IPS-15b (cell line): ENCODE measurements around the gene OR7C2.
A peak's percentile ranks its signal among the peaks of the same experiment; 100 is the strongest.

Source experiments
- H3K27me3 ChIP-seq: one replicate; pipeline ENCODE4 v1.6.1; 2013; ENCODE audit warnings: low read length; ENCODE audit not compliant: control insufficient read depth, insufficient read depth
- H3K36me3 ChIP-seq: one replicate; pipeline ENCODE4 v1.6.1; 2013; ENCODE audit warnings: low read length; ENCODE audit not compliant: control insufficient read depth, insufficient read depth
- H3K4me1 ChIP-seq: one replicate; pipeline ENCODE4 v1.6.1; 2013; ENCODE audit warnings: mild to moderate bottlenecking, low read length; ENCODE audit not compliant: control insufficient read depth, insufficient read depth
- H3K4me3 ChIP-seq: one replicate; pipeline ENCODE4 v1.5.1; 2013; ENCODE audit warnings: low read depth, low read length
- H3K9ac ChIP-seq: one replicate; pipeline ENCODE4 v1.6.1; 2013; ENCODE audit warnings: low read depth, mild to moderate bottlenecking, low read length
- H3K9me3 ChIP-seq: one replicate; pipeline ENCODE4 v1.6.1; 2013; ENCODE audit warnings: mild to moderate bottlenecking, low read length; ENCODE audit not compliant: control insufficient read depth, insufficient read depth

Gene OR7C2

DNA sequence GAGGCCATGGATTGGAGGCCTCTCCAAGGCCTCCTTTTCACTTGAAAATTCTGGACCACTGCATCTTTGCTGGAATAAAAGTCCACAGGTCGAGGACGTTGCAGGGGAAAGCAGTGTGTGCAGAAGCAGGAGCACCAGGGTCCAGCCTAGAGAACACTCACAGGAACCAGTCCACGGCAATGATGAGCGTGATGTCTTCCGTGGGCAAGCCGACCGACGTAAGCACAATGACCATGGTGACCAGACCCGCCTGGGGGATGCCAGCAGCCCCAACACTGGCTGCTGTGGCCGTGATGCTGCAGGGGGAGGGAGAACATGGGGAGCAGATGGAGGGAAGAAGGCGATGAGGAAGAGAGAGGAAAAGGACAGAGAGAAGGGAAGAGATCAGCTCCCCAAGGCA, 11.5 kb downstream of the OR7C2 start:
- Histone ChIP-seq H3K27me3 (peaks cover 2% of the 10 kb centered on the region), H3K9ac (no peak overlapping the region), H3K9me3 (no peaks in the 10 kb centered on the region), H3K4me1 (no peaks in the 10 kb centered on the region), H3K36me3 (no peaks in the 10 kb centered on the region), H3K4me3 (no peak overlapping the region)

- no peak overlapping the region for H3K9ac ChIP-seq
- H3K4me3 ChIP-seq, result peak overlapping the region; percentile 9
- H3K4me1 ChIP-seq, result no peaks in the 10 kb centered on the region
- H3K27me3 ChIP-seq, result peaks cover 2% of the 10 kb centered on the region
- peaks cover under 1% of the 10 kb centered on the region for H3K9me3 ChIP-seq
- no peaks in the 10 kb centered on the region for H3K36me3 ChIP-seq
Measured at GRCh38 chr19:14954071-14954655, 12.9 kb downstream of the OR7C2 start.

GRCh38 chr19:14957464-14957863, 16.2 kb downstream of the OR7C2 start:
- Histone ChIP-seq H3K9ac (no peak overlapping the region), H3K27me3 (peaks cover 2% of the 10 kb centered on the region), H3K9me3 (peaks cover 8% of the 10 kb centered on the region), H3K36me3 (no peaks in the 10 kb centered on the region), H3K4me1 (no peaks in the 10 kb centered on the region), H3K4me3 (no peak overlapping the region)

GRCh38 chr19:14959263-14959662, 18.0 kb downstream of the OR7C2 start:
- Histone ChIP-seq H3K9me3 (peaks cover 8% of the 10 kb centered on the region), H3K4me1 (no peaks in the 10 kb centered on the region), H3K4me3 (no peak overlapping the region), H3K27me3 (no peaks in the 10 kb centered on the region), H3K9ac (no peak overlapping the region), H3K36me3 (no peaks in the 10 kb centered on the region)

DNA sequence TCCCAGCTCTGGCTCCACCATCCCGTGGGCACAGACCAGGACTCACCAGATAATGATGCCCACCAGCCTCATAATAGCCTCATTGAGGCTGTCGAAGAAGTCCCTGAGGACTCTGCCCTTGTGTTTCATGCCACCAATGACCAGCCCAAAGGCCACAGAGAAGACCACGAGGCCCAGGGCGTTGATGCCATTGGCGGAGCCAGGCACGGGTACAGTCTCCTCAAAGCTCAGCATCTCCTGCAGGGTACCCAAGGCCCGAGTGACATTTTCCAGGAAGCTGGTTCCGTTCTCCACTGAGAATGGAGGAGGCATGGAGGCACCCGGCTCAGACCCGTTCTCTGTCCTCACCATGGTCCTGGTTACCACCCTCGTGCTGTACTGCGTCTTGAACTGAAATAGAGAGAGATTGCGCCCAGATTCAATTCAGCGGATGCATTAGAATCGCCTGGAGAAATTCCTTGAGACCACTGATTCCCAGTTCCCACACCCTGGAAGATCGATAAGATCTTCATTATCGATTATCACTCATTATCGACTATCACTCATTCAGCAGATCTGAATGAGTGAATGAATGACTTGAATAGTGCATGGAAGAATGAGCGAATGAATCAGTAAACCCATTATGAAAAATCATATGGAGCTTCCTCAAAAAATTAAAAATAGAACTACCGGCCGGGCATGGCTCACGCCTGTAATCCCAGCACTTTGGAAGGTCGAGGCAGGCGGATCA, 20.8 kb downstream of the OR7C2 start:
- H3K4me1 ChIP-seq, result no peaks in the 10 kb centered on the region
- H3K36me3 ChIP-seq, result no peaks in the 10 kb centered on the region
- no peak overlapping the region for H3K4me3 ChIP-seq
- H3K27me3 ChIP-seq, result no peaks in the 10 kb centered on the region
- H3K9ac ChIP-seq, result no peak overlapping the region
- H3K9me3 ChIP-seq, result peaks cover 8% of the 10 kb centered on the region

- H3K9ac ChIP-seq, result no peak overlapping the region
Measured at GRCh38 chr19:14968247-14968646, 27.0 kb downstream of the OR7C2 start.

DNA sequence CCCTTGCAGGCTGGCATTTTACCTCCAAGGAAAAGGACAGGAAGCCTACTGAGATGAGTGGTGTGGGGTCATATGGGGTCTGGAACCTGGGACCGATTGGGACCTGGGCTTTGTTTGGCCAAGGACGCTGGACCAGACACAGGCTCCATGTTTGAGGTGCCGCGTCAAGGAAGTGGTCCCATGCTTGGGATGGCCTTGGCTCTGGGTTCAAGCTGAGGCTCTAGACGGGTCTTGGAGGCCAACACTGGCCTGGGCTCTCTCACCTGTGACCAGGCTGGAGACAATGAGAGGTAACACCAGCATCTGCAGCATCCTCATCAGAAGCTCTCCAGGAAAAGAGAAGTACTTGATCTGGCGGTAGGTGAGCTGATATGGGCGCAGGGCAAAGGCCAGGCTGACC, 30.2 kb downstream of the OR7C2 start:
- Histone ChIP-seq H3K4me3 (no peak overlapping the region), H3K9ac (no peak overlapping the region), H3K9me3 (no peaks in the 10 kb centered on the region), H3K4me1 (no peaks in the 10 kb centered on the region), H3K36me3 (no peaks in the 10 kb centered on the region), H3K27me3 (no peaks in the 10 kb centered on the region)

More at GRCh38 chr19:14968247-14968646, 27.0 kb downstream of the OR7C2 start:
- Histone ChIP-seq H3K9me3 (no peaks in the 10 kb centered on the region), H3K4me3 (no peak overlapping the region), H3K4me1 (no peaks in the 10 kb centered on the region), H3K27me3 (no peaks in the 10 kb centered on the region), H3K36me3 (no peaks in the 10 kb centered on the region)

DNA sequence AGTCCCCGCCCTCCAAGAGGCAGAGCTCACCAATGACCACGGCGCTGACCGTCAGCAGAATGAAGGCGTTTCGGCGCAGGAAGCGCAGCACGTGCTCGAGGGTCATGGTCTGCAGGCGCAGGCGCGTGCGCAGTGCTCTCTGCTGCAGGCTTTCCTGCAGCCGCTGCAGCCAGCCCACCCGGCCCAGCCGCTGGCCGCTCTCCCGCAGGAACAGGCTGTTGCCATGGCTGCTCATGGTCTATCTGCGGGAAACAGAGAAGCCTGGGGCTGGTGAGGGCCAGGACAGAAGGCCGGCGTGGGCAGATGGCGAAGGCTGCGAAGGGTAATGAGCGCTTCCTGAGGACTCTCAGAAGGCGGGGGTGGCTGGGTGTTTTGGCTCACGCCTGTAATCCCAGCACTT, 31.4 kb downstream of the OR7C2 start:
- H3K4me1 ChIP-seq, result no peaks in the 10 kb centered on the region
- H3K27me3 ChIP-seq, result no peaks in the 10 kb centered on the region
- no peak overlapping the region for H3K9ac ChIP-seq
- no peak overlapping the region for H3K4me3 ChIP-seq
- H3K9me3 ChIP-seq, result no peaks in the 10 kb centered on the region
- H3K36me3 ChIP-seq, result no peaks in the 10 kb centered on the region

GRCh38 chr19:14974488-14974887, 33.2 kb downstream of the OR7C2 start:
- no peaks in the 10 kb centered on the region for H3K9me3 ChIP-seq
- H3K4me1 ChIP-seq, result no peaks in the 10 kb centered on the region
- H3K4me3 ChIP-seq, result no peak overlapping the region
- H3K9ac ChIP-seq, result no peak overlapping the region
- H3K36me3 ChIP-seq, result no peaks in the 10 kb centered on the region
- H3K27me3 ChIP-seq, result peaks cover 13% of the 10 kb centered on the region

DNA sequence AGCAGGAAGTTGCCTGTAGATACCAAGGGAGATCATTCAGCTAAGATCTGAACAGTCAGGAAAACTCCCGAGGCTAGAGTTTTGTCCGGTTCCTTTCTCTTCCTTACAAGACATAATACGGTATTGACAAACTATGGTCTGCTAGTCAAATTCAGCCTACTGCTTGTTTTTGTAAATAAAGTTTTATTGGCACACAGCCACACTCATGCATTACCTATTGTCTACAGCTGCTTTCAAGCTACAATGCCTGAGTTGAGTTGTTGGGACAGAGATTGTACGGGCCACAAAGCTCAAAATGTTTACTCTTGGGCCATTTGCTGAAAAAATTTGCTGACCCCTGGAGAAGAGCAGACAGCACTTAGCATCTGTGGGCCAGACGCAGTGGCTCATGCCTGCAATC, 35.8 kb downstream of the OR7C2 start:
- H3K9me3 ChIP-seq, result no peaks in the 10 kb centered on the region
- H3K4me3 ChIP-seq, result no peak overlapping the region
- H3K4me1 ChIP-seq, result no peaks in the 10 kb centered on the region
- H3K27me3 ChIP-seq, result peaks cover 24% of the 10 kb centered on the region
- no peak overlapping the region for H3K9ac ChIP-seq
- H3K36me3 ChIP-seq, result no peaks in the 10 kb centered on the region

DNA sequence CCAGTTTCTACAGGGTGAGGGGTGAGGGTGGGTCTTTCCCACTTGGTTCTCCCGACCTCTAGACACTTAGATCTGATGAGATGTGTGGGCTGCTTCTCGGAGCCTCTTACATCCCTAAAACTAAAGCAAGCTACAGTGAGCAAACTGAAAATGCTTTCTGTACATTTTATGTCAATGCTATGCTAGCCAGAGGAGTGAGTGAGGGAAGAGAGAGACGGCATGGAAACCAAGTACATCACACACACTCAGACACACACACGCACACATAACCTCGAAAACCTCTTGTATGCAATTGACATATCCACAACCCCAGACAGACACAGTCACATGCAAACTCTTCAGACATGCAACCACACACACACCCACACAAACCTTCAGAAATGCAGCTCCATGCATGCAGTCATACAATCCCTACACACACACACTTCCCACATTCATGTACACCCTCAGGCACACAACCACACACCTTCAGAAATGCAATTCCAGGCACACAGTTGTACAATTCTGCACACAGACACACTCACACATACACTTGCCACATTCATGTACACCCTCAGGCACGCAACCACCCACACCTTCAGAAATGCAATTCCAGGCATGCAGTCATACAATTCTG, 37.0 kb downstream of the OR7C2 start:
- no peak overlapping the region for H3K4me3 ChIP-seq
- no peaks in the 10 kb centered on the region for H3K4me1 ChIP-seq
- H3K9me3 ChIP-seq, result no peaks in the 10 kb centered on the region
- peaks cover 24% of the 10 kb centered on the region for H3K27me3 ChIP-seq
- no peaks in the 10 kb centered on the region for H3K36me3 ChIP-seq
- H3K9ac ChIP-seq, result no peak overlapping the region
